GOT3 (cell line): Measurements from ENCODE around the gene CATSPER4.

ENCODE experiments used
- DNase-seq: peaks from one replicate; lab custom pipeline; 2025; ENCODE audit warnings: mixed read lengths; lab: John Stamatoyannopoulos, UW

CATSPER4 gene

GRCh38 chr1:26190373-26190987 lies at the start of gene CATSPER4:
TSS of gene CATSPER4 (plus strand) at chr1:26190602. CDS start at chr1:26190628, 26 bp downstream.
- DNase-seq, result no peak

GRCh38 chr1:26142159-26142558 lies 48.2 kb upstream of the CATSPER4 start:
- no peak for DNase-seq

- no peak for DNase-seq
Observed at GRCh38 chr1:26145041-26145959, 45.1 kb upstream of the CATSPER4 start.

GRCh38 chr1:26145960-26146294 lies 44.5 kb upstream of the CATSPER4 start:
- no peak for DNase-seq

GRCh38 chr1:26148887-26149286 lies 41.5 kb upstream of the CATSPER4 start:
- no peak for DNase-seq

- no peak for DNase-seq
Observed at GRCh38 chr1:26153966-26154532, 36.4 kb upstream of the CATSPER4 start.

GRCh38 chr1:26154750-26155149 lies 35.7 kb upstream of the CATSPER4 start:
- DNase-seq, result no peak

- DNase-seq, result no peak
Observed at GRCh38 chr1:26155370-26156284, 34.8 kb upstream of the CATSPER4 start.

- no peak for DNase-seq
Observed at GRCh38 chr1:26156285-26157038, 33.9 kb upstream of the CATSPER4 start.

- no peak for DNase-seq
Observed at GRCh38 chr1:26158271-26158907, 32.0 kb upstream of the CATSPER4 start.

- DNase-seq, result no peak
Observed at GRCh38 chr1:26158908-26159742, 31.3 kb upstream of the CATSPER4 start, which contains the start of gene FAM110D. TSS of gene FAM110D (plus strand) at chr1:26159079. CDS start at chr1:26161292, 2,213 bp downstream.

GRCh38 chr1:26159743-26160039 lies 30.7 kb upstream of the CATSPER4 start:
- no peak for DNase-seq

GRCh38 chr1:26160527-26161414 lies 29.6 kb upstream of the CATSPER4 start:
- no peak for DNase-seq

- no peak for DNase-seq
Observed at GRCh38 chr1:26161415-26162219, 28.8 kb upstream of the CATSPER4 start.

GRCh38 chr1:26162220-26162709 lies 28.1 kb upstream of the CATSPER4 start:
- DNase-seq, result no peak

GRCh38 chr1:26163684-26164035 lies 26.7 kb upstream of the CATSPER4 start:
- no peak for DNase-seq

- DNase-seq, result no peak
Observed at GRCh38 chr1:26164036-26164860, 26.2 kb upstream of the CATSPER4 start.
